ENCODE results near the gene SCPEP1.

SCPEP1 gene

GRCh38 chr17:57021226-57021940, 43.5 kb downstream of the SCPEP1 start:
- H3K4me3 ChIP-seq (ENCODE audit: control insufficient read depth, low read depth, low read length), result no peak overlapping the region
- TF ChIP-seq CTCF (IDR thresholded peaks at IDR 0.05; ENCODE audit: control insufficient read depth, insufficient read depth, low read depth, low read length, missing control alignments), result no peak
- no peak for DNase-seq (ENCODE audit: low read depth)

DNA sequence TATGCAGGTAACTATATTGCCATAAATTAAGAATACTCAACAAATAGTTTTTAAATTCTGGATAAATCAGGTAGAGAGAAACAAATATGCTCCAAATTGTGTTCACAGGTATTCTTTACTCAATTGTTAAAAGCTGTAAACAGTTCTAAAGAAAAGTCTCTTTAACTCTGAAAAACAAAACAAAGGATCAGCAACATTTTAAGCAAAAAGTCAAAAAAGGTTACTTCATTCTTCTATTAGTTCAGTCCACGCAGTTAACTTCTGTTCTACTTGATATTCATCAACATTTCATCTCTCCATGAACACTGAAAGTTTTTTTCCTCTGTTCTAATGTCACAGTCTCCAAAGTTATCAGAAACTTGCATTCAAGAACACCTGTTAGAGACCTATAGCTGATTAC, 47.9 kb downstream of the SCPEP1 start:
- DNase-seq (ENCODE audit: low read depth), result no peak
- TF ChIP-seq CTCF (IDR thresholded peaks at IDR 0.05; ENCODE audit: control insufficient read depth, insufficient read depth, low read depth, low read length, missing control alignments), result no peak
- no peak overlapping the region for H3K4me3 ChIP-seq (ENCODE audit: control insufficient read depth, low read depth, low read length)

DNA sequence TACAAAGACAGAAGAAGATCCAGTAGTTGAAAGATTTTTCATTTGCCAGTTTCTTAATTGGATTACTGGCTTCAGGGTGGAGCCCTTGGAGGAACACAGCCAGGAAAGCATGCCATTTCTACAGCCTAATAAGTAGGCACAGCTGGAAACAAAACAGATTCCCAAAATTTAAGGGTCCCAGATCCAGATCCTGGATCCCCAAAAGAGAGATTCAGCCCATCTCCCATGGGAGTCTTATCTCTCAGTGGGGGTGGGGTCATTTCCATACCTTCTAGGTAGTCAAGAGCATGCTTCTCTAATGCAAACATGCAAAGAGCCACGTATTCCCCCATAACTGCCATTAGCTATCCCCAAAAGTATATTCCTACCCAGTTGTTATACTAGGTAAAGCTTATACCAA, 49.9 kb downstream of the SCPEP1 start:
- no peak for TF ChIP-seq CTCF (IDR thresholded peaks at IDR 0.05; ENCODE audit: control insufficient read depth, insufficient read depth, low read depth, low read length, missing control alignments)
- no peak overlapping the region for H3K4me3 ChIP-seq (ENCODE audit: control insufficient read depth, low read depth, low read length)
- DNase-seq (ENCODE audit: low read depth), result no peak

- DNase-seq (ENCODE audit: low read depth), result no peak
- no peak overlapping the region for H3K4me3 ChIP-seq (ENCODE audit: control insufficient read depth, low read depth, low read length)
- TF ChIP-seq CTCF (IDR thresholded peaks at IDR 0.05; ENCODE audit: control insufficient read depth, insufficient read depth, low read depth, low read length, missing control alignments), result no peak
Measured at GRCh38 chr17:57032343-57032742, 54.4 kb downstream of the SCPEP1 start.

- no peak overlapping the region for H3K4me3 ChIP-seq (ENCODE audit: control insufficient read depth, low read depth, low read length)
- no peak for DNase-seq (ENCODE audit: low read depth)
- no peak for TF ChIP-seq CTCF (IDR thresholded peaks at IDR 0.05; ENCODE audit: control insufficient read depth, insufficient read depth, low read depth, low read length, missing control alignments)
Measured at GRCh38 chr17:57033296-57033695, 55.4 kb downstream of the SCPEP1 start.

DNA sequence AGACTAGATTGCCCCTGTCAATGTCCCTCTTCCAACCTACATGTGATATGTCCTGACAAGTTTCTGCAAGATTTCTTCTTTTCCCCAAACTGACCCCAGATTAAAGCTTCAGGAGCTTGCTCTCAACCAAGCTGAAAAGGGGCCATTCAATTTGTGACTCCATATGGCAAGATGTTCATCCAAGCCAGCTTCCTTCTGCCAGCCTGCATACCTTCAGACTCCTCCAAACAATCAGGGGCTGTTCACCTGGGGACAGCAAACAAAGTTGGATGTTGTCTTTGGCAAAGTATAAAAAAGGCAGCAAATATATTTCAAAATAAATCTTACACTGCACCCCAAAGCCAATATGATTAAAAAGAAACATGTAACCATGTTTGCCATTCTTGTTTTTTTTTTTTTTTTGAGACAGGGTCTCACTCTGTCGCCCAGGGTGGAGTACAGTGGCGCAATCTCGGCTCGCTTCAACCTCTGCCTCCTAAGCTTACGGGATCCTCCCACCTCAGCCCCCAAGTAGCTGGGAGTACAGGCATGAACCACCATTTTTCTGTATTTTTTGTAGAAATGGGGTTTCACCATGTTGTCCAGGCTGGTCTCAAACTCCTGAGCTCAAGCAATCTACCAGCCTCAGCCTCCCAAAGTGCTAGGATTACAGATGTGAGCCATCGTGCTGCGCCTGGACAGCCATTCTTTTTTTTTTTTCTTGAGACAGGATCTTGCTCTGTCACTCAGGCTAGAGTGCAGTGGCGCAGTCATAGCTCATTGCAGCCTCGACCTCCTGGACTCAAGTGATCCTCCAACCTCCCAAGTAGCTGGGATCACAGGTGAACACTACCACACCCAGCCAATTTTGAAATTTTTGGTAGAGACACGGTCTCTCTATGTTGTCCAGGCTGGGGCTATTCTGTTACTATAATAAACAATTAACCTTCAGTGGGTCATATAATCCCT, 57.1 kb downstream of the SCPEP1 start:
- TF ChIP-seq CTCF (IDR thresholded peaks at IDR 0.05; ENCODE audit: control insufficient read depth, insufficient read depth, low read depth, low read length, missing control alignments), result no peak
- no peak overlapping the region for H3K4me3 ChIP-seq (ENCODE audit: control insufficient read depth, low read depth, low read length)
- DNase-seq (ENCODE audit: low read depth), result no peak

Measured in AG09309 (cell line).